ENCODE results near the gene GMNC.
A peak's percentile ranks its signal among the peaks of the same experiment; 100 is the strongest.

GMNC gene

GRCh38 chr3:190902292-190902691 is 39.8 kb upstream of the GMNC start:
- H2AFZ ChIP-seq (ENCODE audit: low read depth) = no peak overlapping the region
- no peak overlapping the region for H3K4me3 ChIP-seq (IDR thresholded peaks at IDR 0.05; ENCODE audit: insufficient read depth, low read depth, low read length)
- no peaks in the 10 kb centered on the region for H3K36me3 ChIP-seq (ENCODE audit: insufficient read depth)
- no peak for TF ChIP-seq CTCF (conservative IDR thresholded peaks at IDR 0.05; ENCODE audit: low read depth, low read length)
- H4K20me1 ChIP-seq (ENCODE audit: insufficient read depth) = no peaks in the 10 kb centered on the region
- no peak overlapping the region for H3K9ac ChIP-seq
- no peak overlapping the region for H3K27ac ChIP-seq
- H3K27me3 ChIP-seq (ENCODE audit: insufficient read depth, low read depth) = no peaks in the 10 kb centered on the region
- H3K4me1 ChIP-seq (ENCODE audit: low read depth, poor library complexity, severe bottlenecking) = no peaks in the 10 kb centered on the region
- H3K79me2 ChIP-seq (ENCODE audit: insufficient read depth, low read depth) = no peaks in the 10 kb centered on the region
- H3K4me2 ChIP-seq = no peak overlapping the region

- Histone ChIP-seq H3K36me3 (ENCODE audit: insufficient read depth) (no peaks in the 10 kb centered on the region; the same call in 1 of the 2 replicates), H3K79me2 (ENCODE audit: insufficient read depth, low read depth) (no peaks in the 10 kb centered on the region), H3K4me2 (no peak overlapping the region), H3K4me3 (IDR thresholded peaks at IDR 0.05; ENCODE audit: insufficient read depth, low read depth, low read length) (no peak overlapping the region), H2AFZ (ENCODE audit: low read depth) (no peak overlapping the region), H4K20me1 (ENCODE audit: insufficient read depth) (no peaks in the 10 kb centered on the region), H3K9ac (no peak overlapping the region), H3K27ac (no peak overlapping the region), H3K4me1 (ENCODE audit: low read depth, poor library complexity, severe bottlenecking) (no peaks in the 10 kb centered on the region), H3K27me3 (ENCODE audit: insufficient read depth, low read depth) (no peaks in the 10 kb centered on the region)
- TF ChIP-seq CTCF (conservative IDR thresholded peaks at IDR 0.05; ENCODE audit: low read depth, low read length) = no peak
Measured at GRCh38 chr3:190892395-190892902, 30.0 kb upstream of the GMNC start.

GRCh38 chr3:190886945-190887344 is 24.5 kb upstream of the GMNC start:
- no peak overlapping the region for H2AFZ ChIP-seq (ENCODE audit: low read depth)
- H3K27ac ChIP-seq = no peak overlapping the region
- H3K9ac ChIP-seq = no peak overlapping the region
- no peak overlapping the region for H3K4me2 ChIP-seq
- H3K4me1 ChIP-seq (ENCODE audit: low read depth, poor library complexity, severe bottlenecking) = no peaks in the 10 kb centered on the region
- no peaks in the 10 kb centered on the region for H3K27me3 ChIP-seq (ENCODE audit: insufficient read depth, low read depth)
- no peaks in the 10 kb centered on the region; the same call in 1 of the 2 replicates for H3K36me3 ChIP-seq (ENCODE audit: insufficient read depth)
- TF ChIP-seq CTCF (conservative IDR thresholded peaks at IDR 0.05; ENCODE audit: low read depth, low read length) = no peak
- H4K20me1 ChIP-seq (ENCODE audit: insufficient read depth) = no peaks in the 10 kb centered on the region
- no peak overlapping the region for H3K4me3 ChIP-seq (IDR thresholded peaks at IDR 0.05; ENCODE audit: insufficient read depth, low read depth, low read length)
- H3K79me2 ChIP-seq (ENCODE audit: insufficient read depth, low read depth) = no peaks in the 10 kb centered on the region

GRCh38 chr3:190883973-190884832 is 21.7 kb upstream of the GMNC start:
- H3K4me1 ChIP-seq (ENCODE audit: low read depth, poor library complexity, severe bottlenecking) = no peaks in the 10 kb centered on the region
- no peaks in the 10 kb centered on the region for H3K27me3 ChIP-seq (ENCODE audit: insufficient read depth, low read depth)
- TF ChIP-seq CTCF (conservative IDR thresholded peaks at IDR 0.05; ENCODE audit: low read depth, low read length) = peak; percentile 92
- no peak overlapping the region for H3K4me2 ChIP-seq
- no peaks in the 10 kb centered on the region; the same call in 1 of the 2 replicates for H3K36me3 ChIP-seq (ENCODE audit: insufficient read depth)
- no peak overlapping the region for H3K4me3 ChIP-seq (IDR thresholded peaks at IDR 0.05; ENCODE audit: insufficient read depth, low read depth, low read length)
- no peak overlapping the region for H3K27ac ChIP-seq
- H2AFZ ChIP-seq (ENCODE audit: low read depth) = no peak overlapping the region
- no peaks in the 10 kb centered on the region for H3K79me2 ChIP-seq (ENCODE audit: insufficient read depth, low read depth)
- no peak overlapping the region for H3K9ac ChIP-seq
- H4K20me1 ChIP-seq (ENCODE audit: insufficient read depth) = no peaks in the 10 kb centered on the region
